Measurements from ENCODE around the gene COL16A1. TPM values are rescaled to one million over a fixed set of nuclear protein-coding genes. Genes with fewer than 3 reads are reported as not detected.

COL16A1 gene
- polyA plus RNA-seq, 3 donors, result 0.13 TPM; not detected in 2

DNA sequence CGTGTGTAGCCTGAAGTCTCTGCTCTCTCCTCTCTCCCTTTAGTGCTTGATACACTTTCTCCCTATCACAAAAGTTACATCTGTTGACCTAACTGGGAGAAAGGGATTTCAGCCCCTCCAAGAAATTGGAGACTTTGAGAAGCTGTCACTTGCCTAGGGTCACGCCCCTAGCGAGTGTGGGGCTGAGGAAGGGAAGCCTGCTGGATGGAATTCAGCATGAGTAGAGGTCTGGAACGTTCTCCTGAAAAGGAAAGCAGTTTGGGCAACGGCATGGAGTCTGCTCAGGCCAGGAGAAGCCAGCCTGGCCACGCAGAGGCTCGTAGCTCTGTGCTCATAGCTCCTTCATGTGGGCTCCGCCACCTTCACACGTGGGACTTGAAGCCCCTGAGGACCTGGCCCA is 22.4 kb downstream of the COL16A1 start:
- Histone ChIP-seq H3K4me1 (ENCODE audit: control insufficient read depth in 1 of 2, insufficient read depth in 2 of 2, low read length in 2 of 2) (no peaks in the 10 kb centered on the region), H3K4me3 (replicated peaks in 1 of 3; ENCODE audit: low read depth in 2 of 3, low read length in 3 of 3) (no peak overlapping the region), H3K27me3 (ENCODE audit: control insufficient read depth in 2 of 2, insufficient read depth in 2 of 2, low read length in 2 of 2) (no peaks in the 10 kb centered on the region), H3K27ac (ENCODE audit: low read depth in 1 of 2, low read length in 2 of 2) (no peak overlapping the region), H3K9ac (ENCODE audit: insufficient read depth, low read length, poor library complexity, severe bottlenecking) (no peak overlapping the region), H2AFZ (ENCODE audit: insufficient read depth, low read depth, low read length, poor library complexity, severe bottlenecking) (no peak overlapping the region), H3K4me2 (replicated peaks; ENCODE audit: extremely low read depth, low read length, poor library complexity, severe bottlenecking) (no peak overlapping the region), H3K9me3 (replicated peaks in 1 of 2; ENCODE audit: control insufficient read depth in 1 of 2, insufficient read depth in 1 of 2, low read length in 2 of 2) (no peaks in the 10 kb centered on the region), H4K20me1 (ENCODE audit: insufficient read depth, low read length) (no peaks in the 10 kb centered on the region), H3K79me2 (ENCODE audit: insufficient read depth, low read length) (no peaks in the 10 kb centered on the region), H3K36me3 (replicated peaks in 1 of 2; ENCODE audit: control insufficient read depth in 1 of 2, insufficient read depth in 2 of 2, low read length in 2 of 2) (no peaks in the 10 kb centered on the region)
- H3K27me3 Mint-ChIP-seq (ENCODE audit: low read depth in 3 of 3), result peaks cover 2 to 8% (median 5%) of the 10 kb centered on the region in 3 donors
- no peak overlapping the region for H3K27ac Mint-ChIP-seq
- H3K9me3 Mint-ChIP-seq, result no peaks in the 10 kb centered on the region
- H3K4me1 Mint-ChIP-seq, result no peaks in the 10 kb centered on the region
- H3K36me3 Mint-ChIP-seq, result no peaks in the 10 kb centered on the region
- H3K4me3 Mint-ChIP-seq, result no peak overlapping the region
- TF ChIP-seq, protein P1, sequence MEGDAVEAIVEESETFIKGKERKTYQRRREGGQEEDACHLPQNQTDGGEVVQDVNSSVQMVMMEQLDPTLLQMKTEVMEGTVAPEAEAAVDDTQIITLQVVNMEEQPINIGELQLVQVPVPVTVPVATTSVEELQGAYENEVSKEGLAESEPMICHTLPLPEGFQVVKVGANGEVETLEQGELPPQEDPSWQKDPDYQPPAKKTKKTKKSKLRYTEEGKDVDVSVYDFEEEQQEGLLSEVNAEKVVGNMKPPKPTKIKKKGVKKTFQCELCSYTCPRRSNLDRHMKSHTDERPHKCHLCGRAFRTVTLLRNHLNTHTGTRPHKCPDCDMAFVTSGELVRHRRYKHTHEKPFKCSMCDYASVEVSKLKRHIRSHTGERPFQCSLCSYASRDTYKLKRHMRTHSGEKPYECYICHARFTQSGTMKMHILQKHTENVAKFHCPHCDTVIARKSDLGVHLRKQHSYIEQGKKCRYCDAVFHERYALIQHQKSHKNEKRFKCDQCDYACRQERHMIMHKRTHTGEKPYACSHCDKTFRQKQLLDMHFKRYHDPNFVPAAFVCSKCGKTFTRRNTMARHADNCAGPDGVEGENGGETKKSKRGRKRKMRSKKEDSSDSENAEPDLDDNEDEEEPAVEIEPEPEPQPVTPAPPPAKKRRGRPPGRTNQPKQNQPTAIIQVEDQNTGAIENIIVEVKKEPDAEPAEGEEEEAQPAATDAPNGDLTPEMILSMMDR (IDR thresholded peaks at IDR 0.05), result no peak
- DNase-seq, result no peak
- intact Hi-C loops (cut with micrococcal nuclease), result no loop called here
- WGBS (ENCODE audit: insufficient coverage), result 83% methylated on average over 8 of the region's 9 CpGs

DNA sequence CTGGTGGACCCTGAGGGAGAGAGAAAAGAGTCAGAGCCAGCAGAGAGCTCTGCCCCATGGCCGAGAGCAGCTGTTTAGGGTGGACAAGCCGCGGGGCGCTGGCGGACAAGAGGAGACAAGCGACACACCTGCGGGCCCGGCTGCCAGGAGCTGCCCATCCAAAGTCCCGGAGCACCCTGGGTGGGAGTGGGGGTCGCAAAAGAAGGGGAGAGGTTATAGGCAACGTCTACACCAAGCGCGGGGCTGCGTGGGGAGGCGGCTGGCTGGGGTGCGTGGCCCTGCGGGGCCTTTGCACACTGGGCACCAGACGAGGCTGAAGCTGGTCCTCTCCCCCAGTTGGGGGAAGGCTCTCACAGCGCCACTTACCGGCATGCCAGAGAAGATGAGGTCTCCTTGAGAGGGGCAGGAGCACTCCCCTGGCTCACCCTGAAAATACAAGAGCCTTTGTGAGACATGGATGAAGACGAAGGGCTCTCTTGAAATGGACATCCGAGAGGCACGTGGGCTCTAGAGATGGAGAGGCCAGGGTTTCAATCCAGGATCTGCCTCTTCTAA is 24.1 kb downstream of the COL16A1 start:
- intact Hi-C loops (cut with micrococcal nuclease), result no loop called here
- H3K4me3 Mint-ChIP-seq, result no peak overlapping the region
- H3K4me2 ChIP-seq (replicated peaks; ENCODE audit: extremely low read depth, low read length, poor library complexity, severe bottlenecking), result no peak overlapping the region
- no peak for DNase-seq
- H3K9ac ChIP-seq (ENCODE audit: insufficient read depth, low read length, poor library complexity, severe bottlenecking), result no peak overlapping the region
- no peaks in the 10 kb centered on the region for H3K4me1 Mint-ChIP-seq
- no peak overlapping the region for H3K4me3 ChIP-seq (replicated peaks in 1 of 3; ENCODE audit: low read depth in 2 of 3, low read length in 3 of 3)
- no peaks in the 10 kb centered on the region for H3K79me2 ChIP-seq (ENCODE audit: insufficient read depth, low read length)
- H4K20me1 ChIP-seq (ENCODE audit: insufficient read depth, low read length), result no peaks in the 10 kb centered on the region
- no peak overlapping the region for H3K27ac Mint-ChIP-seq
- H3K4me1 ChIP-seq (ENCODE audit: control insufficient read depth in 1 of 2, insufficient read depth in 2 of 2, low read length in 2 of 2), result no peaks in the 10 kb centered on the region
- peaks cover 2 to 14% (median 8%) of the 10 kb centered on the region in 3 donors for H3K27me3 Mint-ChIP-seq (ENCODE audit: low read depth in 3 of 3)
- H3K36me3 ChIP-seq (replicated peaks in 1 of 2; ENCODE audit: control insufficient read depth in 1 of 2, insufficient read depth in 2 of 2, low read length in 2 of 2), result no peaks in the 10 kb centered on the region
- WGBS (ENCODE audit: insufficient coverage), result 93% methylated on average over 15 of the region's 23 CpGs
- H3K27me3 ChIP-seq (ENCODE audit: control insufficient read depth in 2 of 2, insufficient read depth in 2 of 2, low read length in 2 of 2), result no peaks in the 10 kb centered on the region
- TF ChIP-seq, protein P1 (IDR thresholded peaks at IDR 0.05), result no peak
- H3K36me3 Mint-ChIP-seq, result no peaks in the 10 kb centered on the region
- H3K9me3 ChIP-seq (replicated peaks in 1 of 2; ENCODE audit: control insufficient read depth in 1 of 2, insufficient read depth in 1 of 2, low read length in 2 of 2), result no peaks in the 10 kb centered on the region
- H3K27ac ChIP-seq (ENCODE audit: low read depth in 1 of 2, low read length in 2 of 2), result no peak overlapping the region
- H3K9me3 Mint-ChIP-seq, result no peaks in the 10 kb centered on the region
- no peak overlapping the region for H2AFZ ChIP-seq (ENCODE audit: insufficient read depth, low read depth, low read length, poor library complexity, severe bottlenecking)

All from CD14-positive monocyte (primary cell).